GM18951 (cell line): ENCODE data around the gene FAM118B.
"Not testable (repeated sequence)": the region's sequence is repeated elsewhere in the genome, so short reads cannot be mapped to it uniquely, and the experiment has no call there.

ENCODE experiments used
- POLR2A ChIP-seq: IDR thresholded peaks from 4 replicates; pipeline ENCODE4 v1.6.1; 2011; ENCODE audit warnings: mild to moderate bottlenecking; ENCODE audit not compliant: insufficient read length, insufficient read depth; ENCODE audit errors: extremely low read depth
- in situ Hi-C: fragments of 300-500 bp; cut with MboI; formaldehyde crosslinking; loops from one replicate; pipeline ENCODE4 v1.12.0; 2022; ENCODE audit warnings: low sequenced_read_pairs, mixed read lengths, inconsistent platforms; ENCODE audit not compliant: unreplicated experiment

The FAM118B gene

GRCh38 chr11:126253265-126253664 is 41.7 kb downstream of the FAM118B start:
- in situ Hi-C loops: no loop called here
- no peak for TF ChIP-seq POLR2A

DNA sequence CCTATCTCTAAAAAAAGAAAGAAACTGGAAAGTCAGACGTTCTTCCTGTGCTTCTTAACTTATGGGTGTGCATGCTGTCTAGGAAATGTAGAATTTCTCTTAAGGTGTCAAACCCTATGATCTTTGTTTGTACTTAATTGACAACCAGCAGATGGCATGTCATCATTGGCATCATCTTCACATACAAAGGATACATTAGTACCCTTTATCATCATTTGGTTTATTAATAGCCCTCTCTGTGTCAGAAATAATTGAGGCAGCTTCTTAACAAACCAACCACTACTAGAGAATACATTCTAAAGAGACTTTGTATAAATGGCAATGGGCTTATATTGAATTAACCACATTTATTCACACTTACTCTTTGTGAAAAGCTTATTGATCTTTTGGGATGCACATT is 43.2 kb downstream of the FAM118B start:
- in situ Hi-C loops: no loop called here
- TF ChIP-seq POLR2A: no peak

GRCh38 chr11:126255507-126255906 is 43.9 kb downstream of the FAM118B start:
- in situ Hi-C loops: not testable (repeated sequence)

GRCh38 chr11:126256216-126256615 is 44.6 kb downstream of the FAM118B start:
- no peak for TF ChIP-seq POLR2A
- in situ Hi-C loops: no loop called here

GRCh38 chr11:126257144-126257543 is 45.6 kb downstream of the FAM118B start:
- in situ Hi-C loops: no loop called here
- TF ChIP-seq POLR2A: no peak

GRCh38 chr11:126257764-126258163 is 46.2 kb downstream of the FAM118B start:
- in situ Hi-C loops: no loop called here
- no peak for TF ChIP-seq POLR2A

GRCh38 chr11:126262216-126262615 is 50.6 kb downstream of the FAM118B start:
- in situ Hi-C loops: no loop called here
- peak; percentile 21 for TF ChIP-seq POLR2A

DNA sequence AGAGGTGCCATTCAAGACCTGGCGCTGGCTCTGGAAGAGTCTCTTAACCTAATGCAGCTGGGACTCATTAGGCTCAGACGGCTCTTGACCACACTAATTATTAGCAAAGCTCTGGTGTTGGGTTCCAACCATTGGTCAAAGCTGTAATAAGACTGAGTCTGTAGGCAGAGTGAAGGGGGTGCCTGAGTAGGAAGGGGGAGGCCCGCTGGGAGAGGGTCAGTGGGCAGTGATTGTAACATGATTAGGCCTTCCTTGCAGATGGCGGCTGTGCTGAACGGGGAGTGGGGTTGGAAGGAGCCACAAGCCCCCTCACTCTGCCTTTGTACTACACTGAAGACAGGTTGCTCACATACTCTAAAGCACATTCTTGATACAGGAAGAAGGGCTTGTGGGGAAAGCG is 51.9 kb downstream of the FAM118B start:
- in situ Hi-C loops: no loop called here
- TF ChIP-seq POLR2A: no peak

- in situ Hi-C loops: no loop called here
- TF ChIP-seq POLR2A: no peak
Observed at GRCh38 chr11:126265811-126266210, 54.2 kb downstream of the FAM118B start.

DNA sequence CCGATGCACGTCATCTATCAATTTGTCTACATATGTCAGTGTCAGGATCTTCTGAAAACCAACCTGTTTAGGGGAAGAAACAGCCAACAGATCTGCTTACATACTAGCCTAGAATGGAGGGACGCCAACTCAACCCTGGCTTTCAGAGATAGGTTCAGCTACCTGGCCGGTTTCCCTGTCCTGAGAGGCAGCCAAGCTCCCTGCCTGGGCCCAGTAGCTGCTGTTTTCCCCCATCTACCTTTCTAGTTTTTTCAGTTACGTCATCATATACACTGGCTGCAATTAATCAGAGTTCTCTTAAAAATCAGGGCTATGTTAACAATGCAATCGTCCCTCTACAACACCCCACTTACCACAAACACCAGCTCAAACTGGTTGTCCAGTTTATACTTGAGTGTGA is 56.1 kb downstream of the FAM118B start:
- no peak for TF ChIP-seq POLR2A
- in situ Hi-C loops: no loop called here

DNA sequence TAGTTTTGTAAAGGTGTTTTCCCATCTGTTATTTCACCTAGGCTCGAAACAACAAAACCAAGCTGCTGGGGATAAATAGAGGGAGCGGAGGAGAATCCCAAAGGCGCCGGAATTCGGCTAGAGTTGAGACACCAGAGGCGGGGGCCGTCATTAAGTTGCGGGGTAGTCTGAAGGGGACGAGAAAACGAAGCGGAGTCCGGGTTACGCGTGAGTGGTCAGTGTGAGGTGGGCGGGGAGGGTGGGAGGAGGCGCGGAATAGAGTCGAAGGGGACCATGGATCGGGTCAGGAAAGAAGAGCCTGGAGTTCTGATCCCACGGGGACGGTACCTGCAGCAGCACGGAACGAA is 56.8 kb downstream of the FAM118B start:
- no peak for TF ChIP-seq POLR2A
- in situ Hi-C loops: no loop called here

- TF ChIP-seq POLR2A: peak; percentile 88
- in situ Hi-C loops: no loop called here
Observed at GRCh38 chr11:126268708-126269579, 57.4 kb downstream of the FAM118B start, which contains the start of the genes FOXRED1 and SRPRA. Gene FOXRED1, plus strand, starts transcription at chr11:126269154. Its CDS starts 53 bp downstream, at chr11:126269207. Gene SRPRA, minus strand, starts transcription at chr11:126268895. Its CDS starts 91 bp downstream, at chr11:126268804.

DNA sequence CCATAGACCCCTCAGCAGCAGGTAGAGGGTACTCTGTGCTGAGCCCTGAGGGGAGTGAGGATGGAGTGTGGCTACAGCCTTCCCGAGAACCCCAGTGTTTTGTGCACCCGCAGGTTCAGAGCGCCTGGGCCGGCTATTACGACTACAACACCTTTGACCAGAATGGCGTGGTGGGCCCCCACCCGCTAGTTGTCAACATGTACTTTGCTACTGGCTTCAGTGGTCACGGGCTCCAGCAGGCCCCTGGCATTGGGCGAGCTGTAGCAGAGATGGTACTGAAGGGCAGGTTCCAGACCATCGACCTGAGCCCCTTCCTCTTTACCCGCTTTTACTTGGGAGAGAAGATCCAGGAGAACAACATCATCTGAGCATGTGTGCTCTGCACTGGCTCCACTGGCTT is 65.7 kb downstream of the FAM118B start:
- in situ Hi-C loops: no loop called here
- TF ChIP-seq POLR2A: no peak

GRCh38 chr11:126277780-126278179 is 66.2 kb downstream of the FAM118B start:
- no peak for TF ChIP-seq POLR2A
- in situ Hi-C loops: no loop called here

DNA sequence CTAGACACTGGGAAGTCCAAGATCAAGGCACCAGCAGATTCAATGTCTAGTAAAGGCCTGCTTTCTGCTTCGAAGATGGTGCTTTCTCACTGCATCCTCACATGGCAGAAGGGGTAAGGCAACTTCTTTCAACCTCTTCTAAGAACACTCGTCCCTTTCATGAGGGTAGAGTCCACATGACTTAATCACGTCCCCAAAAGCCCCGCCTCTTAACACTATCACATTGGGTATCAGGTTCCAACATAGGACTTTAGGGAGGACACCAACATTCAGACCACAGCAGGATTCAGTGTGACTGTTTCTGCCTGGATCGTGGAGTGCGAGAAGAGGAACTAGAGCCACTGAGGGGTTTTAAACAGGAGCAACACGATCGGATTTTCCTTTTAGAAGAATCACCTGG is 67.6 kb downstream of the FAM118B start:
- in situ Hi-C loops: no loop called here
- no peak for TF ChIP-seq POLR2A

DNA sequence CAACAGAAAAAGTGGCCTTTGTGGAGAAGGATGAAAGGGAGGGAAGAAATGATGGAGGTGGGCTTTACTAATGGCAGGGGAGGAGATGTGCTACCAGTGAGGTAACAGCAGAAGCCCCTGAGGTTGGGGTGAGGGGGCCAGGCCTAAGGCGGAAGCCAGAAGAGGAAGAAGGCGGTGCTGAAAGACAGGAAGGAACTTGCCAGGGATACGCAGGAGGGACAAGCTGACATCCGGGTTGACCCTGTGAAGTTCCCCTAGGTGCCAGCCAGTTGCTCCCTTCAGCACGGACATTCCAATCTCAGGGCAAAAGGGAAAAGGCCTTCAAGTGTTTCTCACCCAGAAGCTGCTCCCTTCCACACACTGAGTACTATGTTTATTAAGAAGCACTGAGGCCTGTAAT is 69.0 kb downstream of the FAM118B start:
- in situ Hi-C loops: no loop called here
- TF ChIP-seq POLR2A: no peak
